Stimulated activated CD8-positive, alpha-beta memory T cell treated with anti-CD3 and anti-CD28 coated beads, Interleukin-7, amount 100 ng/mL, for 24 hours (primary cell): ENCODE measurements around the gene CDH23.
"Not testable (repeated sequence)": the region's sequence is repeated elsewhere in the genome, so short reads cannot be mapped to it uniquely, and the experiment has no call there.

Source experiments
- DNase-seq: peaks from one replicate; pipeline ENCODE4 v3.0.0-alpha.2; 2020; ENCODE audit warnings: low read depth

The CDH23 gene

DNA sequence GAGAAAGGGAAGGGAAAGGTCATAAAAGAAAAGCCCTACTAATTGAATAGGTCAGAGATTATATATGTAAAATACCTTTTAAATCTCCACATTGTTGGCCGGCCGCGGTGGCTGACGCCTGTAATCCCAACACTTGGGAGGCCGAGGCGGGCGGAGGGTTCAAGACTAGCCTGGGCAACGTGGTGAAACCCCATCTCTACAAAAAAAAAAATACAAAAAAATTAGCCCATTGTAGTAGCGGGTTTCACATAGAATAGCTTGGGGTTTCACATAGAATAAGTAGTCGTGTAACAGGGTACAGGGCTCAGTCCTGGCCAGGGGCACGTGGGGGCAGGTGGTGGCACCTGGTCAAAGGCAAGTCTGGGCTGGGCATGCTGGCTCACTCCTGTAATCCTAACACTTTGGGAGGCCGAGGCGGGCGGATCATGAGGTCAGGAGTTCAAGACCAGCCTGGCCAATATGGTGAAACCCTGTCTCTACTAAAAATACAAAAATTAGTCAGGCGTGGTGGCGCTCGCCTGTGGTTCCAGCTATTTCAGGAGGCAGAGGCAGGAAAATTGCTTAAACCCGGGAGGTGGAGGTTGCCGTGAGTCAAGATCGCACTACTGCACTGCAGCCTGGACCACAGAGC lies 454.9 kb downstream of the CDH23 start:
- DNase-seq = not testable (repeated sequence)

- DNase-seq = no peak
Measured at GRCh38 chr10:71852355-71852937, 455.7 kb downstream of the CDH23 start.

DNA sequence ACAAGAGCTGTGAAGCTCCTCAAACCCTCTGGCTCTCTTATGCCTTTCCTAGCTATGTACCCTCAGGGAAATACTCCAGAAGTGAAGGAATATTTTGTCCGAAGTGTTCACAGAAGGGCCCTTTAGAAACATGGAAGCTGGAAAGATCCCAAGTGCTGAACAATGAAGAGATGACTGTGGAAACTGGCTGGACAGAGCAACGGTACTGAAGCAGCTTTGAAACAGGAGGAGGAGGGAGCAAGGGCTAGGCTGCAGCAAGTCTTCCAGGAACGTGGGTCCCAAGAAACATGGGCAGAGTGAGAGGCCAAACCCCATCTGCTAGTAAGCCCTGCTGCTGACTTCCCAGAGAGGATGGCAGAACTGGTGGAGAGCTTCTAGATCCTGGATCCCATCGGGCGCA lies 457.3 kb downstream of the CDH23 start:
- no peak for DNase-seq

- no peak for DNase-seq
Measured at GRCh38 chr10:71856619-71857018, 459.9 kb downstream of the CDH23 start.

DNA sequence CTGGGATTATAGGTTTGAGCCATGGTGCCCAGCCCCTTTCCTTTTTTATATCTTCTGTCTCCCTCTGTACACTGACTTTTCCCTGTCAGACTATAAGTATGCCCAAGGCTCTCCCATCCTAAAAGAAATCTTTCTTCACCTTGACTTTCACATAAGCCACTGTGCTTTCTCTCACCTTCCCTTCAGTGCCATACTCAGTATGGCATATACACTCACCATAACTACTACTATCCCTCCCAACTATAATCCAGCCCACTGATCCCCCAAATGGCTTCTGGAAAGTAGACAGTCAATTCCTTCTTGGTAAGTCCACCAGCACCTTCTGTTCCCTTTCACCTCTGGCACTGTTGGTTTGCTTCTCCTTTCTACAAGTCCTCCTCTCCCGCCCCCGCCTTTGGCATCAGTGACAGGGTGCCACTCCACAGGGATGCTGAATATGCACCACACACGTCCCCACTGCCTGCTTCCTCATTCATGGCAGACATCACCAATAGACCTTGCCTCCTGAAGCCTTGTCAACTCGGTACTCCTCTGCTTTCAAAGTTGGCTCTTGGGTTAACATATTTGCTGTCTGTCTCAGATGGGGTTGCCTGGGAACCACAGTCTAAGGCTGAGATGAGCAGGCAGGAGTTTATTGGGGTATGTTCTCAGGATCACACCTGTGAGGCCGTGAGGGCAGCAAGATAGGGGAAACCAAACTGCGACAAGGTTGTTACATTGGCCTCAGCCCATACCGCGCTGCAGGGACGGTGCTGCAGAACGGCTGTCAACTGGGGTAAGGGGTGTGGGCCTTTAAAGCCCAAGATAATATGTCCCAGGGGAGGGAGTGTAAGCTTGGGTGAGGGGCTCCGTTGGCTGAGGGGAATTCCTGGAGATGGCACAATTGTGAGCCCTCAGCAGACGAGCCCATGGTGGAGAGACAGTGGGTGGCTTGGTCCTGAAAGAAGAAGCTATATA lies 461.5 kb downstream of the CDH23 start:
- no peak for DNase-seq

DNA sequence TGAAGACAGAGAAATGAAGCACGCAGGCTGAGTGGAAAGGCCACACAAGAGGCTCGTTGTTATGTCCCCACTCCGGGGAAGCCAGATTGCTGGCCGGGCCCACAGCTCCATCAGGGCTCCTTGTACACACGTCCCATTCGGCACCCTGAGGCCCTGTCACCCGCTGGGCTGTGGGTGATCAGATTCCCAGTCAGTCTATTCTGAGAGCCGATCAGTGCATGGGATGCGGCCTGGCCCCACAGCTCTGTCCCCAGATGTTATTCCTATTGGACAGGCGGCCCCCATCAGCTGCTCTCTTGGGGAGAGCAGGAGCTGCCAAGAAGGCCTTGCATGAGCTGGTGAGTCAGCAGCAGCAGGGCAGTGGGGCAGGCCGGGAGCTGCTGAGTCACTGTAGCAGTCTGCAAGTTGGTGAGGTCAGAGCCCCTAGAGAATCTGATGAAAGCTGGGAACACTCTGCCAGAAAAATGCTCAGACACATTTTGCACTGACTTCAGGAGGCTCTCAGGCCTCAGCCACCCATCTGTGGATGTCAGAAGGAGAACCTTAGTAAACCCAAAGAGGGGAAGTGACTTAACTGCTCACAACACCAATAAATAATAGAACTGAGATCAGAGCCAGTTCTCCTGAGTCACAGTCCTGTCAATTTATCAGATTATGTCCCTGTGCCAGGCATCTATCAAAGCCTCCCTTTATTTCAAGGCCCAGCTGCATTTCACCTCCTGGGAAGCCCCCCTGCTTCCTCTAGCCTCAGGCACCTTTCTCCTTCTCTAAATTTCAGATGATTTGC lies 463.7 kb downstream of the CDH23 start:
- DNase-seq = no peak

DNA sequence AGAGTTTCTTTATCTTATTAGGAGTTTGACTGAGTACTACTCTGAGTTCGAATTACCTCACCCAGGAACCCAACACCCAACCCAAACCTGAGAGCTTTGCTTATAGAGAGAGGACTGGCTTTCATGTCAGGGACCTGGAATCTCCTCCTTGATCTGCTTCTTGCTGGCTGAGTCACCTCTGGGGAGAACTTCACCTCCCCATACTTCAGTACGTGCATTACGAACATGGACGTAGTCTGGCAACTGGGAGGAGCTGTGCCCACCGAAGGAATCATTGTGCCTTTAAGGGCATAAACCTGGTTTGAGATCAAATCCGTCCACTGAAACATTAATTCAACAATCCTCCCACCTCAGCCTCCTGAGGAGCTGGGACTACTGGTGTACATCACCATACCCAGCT lies 466.5 kb downstream of the CDH23 start:
- no peak for DNase-seq

DNA sequence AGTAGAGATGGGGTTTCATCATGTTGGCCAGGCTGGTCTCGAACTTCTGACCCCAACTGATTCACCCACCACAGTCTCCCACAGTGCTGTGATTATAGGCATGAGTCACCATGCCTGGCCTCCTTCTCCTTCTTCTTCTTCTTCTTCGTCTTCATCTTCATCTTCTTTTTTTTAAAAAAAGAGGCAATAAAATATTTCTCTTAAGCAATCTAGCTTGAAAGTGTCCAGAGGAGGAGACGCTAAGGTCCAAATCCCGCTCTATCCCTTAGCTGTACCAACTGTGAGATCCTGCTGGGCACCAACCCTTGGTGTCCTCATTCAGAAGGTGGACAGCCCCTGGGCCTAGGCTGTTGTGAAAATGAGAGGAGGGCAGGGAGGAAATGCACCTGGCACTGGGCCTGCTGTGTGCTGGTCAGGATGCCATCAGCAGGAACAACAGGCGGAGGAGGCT lies 468.2 kb downstream of the CDH23 start:
- DNase-seq = no peak
